Choroid plexus epithelial cell (primary cell): ENCODE measurements around the gene SERTAD2.

Experiments
- DNase-seq: peaks from one replicate; pipeline ENCODE4 v3.0.0-alpha.2; 2010; ENCODE audit warnings: low read depth
- H3K4me3 ChIP-seq: 2 replicates; pipeline ENCODE4 v1.5.1; 2011; ENCODE audit warnings: low read depth, mild to moderate bottlenecking, control low read depth, low read length, moderate library complexity
- TF ChIP-seq, protein P1 (sequence below): conservative IDR thresholded peaks from 2 replicates; pipeline ENCODE4 v1.5.1; 2011; ENCODE audit warnings: low read depth, mild to moderate bottlenecking, control low read depth, inconsistent platforms, low read length, moderate library complexity

The SERTAD2 gene

DNA sequence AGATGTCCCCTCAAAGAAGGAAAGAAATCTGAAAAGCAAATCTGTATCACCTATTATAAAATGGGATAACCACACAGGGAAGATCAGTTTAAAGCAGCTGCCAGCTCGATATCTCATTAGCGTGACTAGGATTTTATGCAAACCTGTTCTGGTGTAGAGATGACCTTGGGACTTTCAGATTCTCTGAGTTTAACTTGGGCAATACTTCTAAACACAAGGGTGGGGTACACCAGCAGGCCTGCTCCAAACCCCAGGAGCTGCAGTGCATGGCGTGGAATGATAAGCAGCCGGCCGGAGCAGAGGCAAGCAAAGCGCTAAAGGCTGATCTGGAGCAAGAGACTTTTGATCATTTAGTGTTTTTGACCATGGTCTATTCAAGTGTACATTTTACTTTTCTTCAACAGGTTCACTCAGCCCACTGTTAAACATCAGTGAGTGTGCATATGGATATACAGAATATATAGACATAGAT is 4.7 kb downstream of the SERTAD2 start:
- DNase-seq = no peak
- H3K4me3 ChIP-seq = no peak overlapping the region

DNA sequence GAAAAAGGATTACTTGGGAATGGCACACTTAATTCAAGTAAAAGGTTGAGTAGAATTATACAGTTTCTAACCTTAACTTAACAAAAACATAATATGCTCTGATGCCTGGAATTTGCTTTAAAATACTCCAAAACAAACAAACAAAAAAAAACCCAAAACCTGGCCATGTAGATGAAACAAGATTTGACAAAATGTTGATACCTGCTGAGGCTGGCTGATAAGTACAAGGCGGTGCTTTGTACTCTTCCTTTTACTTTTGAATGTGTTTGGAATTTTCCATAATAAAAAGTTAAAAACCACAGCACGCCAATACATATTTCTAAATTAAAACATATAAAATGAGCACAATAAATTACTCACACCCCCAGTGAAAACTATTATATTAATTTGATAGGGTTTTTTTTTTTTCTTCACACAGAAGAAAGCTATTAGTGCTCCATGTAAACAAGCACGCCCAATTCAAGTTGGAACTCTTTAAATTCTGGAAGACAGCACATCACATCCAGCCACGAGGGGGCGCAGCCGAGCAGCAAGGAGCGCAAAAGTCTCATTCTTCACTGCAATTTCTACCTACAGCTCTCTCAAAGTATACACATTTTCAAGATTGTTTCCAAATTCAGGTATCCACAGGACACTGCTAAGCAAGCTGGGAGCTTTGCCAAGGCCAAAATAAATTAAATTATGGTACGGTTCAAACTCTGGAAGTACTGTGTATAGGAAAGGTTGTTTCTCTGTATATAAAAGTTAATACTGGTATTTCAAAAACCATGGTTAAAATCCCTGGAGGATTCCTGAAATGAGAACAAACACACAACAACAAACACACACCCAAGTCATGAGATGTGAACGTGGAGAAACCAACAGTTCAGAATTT is 7.5 kb downstream of the SERTAD2 start:
- TF ChIP-seq, protein P1, sequence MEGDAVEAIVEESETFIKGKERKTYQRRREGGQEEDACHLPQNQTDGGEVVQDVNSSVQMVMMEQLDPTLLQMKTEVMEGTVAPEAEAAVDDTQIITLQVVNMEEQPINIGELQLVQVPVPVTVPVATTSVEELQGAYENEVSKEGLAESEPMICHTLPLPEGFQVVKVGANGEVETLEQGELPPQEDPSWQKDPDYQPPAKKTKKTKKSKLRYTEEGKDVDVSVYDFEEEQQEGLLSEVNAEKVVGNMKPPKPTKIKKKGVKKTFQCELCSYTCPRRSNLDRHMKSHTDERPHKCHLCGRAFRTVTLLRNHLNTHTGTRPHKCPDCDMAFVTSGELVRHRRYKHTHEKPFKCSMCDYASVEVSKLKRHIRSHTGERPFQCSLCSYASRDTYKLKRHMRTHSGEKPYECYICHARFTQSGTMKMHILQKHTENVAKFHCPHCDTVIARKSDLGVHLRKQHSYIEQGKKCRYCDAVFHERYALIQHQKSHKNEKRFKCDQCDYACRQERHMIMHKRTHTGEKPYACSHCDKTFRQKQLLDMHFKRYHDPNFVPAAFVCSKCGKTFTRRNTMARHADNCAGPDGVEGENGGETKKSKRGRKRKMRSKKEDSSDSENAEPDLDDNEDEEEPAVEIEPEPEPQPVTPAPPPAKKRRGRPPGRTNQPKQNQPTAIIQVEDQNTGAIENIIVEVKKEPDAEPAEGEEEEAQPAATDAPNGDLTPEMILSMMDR = peak; percentile 98
- DNase-seq = peak; percentile 79
- no peak overlapping the region for H3K4me3 ChIP-seq

More for the DNA sequence above, 4.7 kb downstream of the SERTAD2 start:
- TF ChIP-seq, protein P1 = no peak

DNA sequence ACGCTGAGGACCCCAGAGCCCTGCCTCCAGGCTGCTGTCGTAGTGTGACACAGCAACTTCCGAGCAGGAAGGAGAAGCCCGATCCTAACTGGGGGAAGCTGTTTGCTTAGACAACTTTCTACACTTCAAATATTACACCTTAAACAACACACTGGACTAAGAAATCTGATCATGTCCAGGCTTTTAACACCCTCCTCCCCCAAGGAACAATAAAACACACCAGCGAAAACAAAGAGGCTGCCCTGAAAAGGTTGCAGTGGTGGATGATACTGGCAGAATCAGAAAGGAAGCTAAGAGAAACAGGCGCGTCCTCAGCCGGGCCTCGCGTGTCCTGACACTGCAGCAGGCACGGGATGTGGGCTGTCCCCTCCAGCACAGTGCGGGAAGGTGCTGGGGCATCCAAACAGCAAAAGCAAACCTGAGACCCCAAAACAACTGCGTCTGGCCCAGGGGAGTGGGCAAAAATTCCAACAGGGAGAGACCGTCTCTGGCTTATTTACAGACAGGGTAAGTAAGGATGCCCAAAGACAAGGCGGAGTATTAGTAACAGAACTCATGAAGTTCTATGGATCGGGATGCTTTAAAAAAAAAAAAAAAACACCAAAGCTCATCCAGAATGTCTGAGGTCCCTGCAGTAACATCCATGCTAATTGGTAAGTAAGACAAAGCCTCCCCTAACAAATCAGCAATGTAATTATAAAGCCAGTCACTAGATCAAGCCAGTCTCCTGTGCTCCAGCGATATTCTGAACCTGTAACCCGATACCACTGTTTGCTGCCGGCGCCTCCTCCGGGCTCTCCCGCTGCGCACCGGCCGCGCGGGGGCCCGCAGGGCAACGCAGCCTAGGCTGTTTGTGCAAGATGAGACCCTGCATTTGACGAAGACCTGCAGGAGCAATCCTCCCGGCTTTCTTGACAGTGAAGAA is 9.0 kb downstream of the SERTAD2 start:
- H3K4me3 ChIP-seq = peak overlapping the region; percentile 59
- peak; percentile 89 for DNase-seq
- TF ChIP-seq, protein P1 = no peak

DNA sequence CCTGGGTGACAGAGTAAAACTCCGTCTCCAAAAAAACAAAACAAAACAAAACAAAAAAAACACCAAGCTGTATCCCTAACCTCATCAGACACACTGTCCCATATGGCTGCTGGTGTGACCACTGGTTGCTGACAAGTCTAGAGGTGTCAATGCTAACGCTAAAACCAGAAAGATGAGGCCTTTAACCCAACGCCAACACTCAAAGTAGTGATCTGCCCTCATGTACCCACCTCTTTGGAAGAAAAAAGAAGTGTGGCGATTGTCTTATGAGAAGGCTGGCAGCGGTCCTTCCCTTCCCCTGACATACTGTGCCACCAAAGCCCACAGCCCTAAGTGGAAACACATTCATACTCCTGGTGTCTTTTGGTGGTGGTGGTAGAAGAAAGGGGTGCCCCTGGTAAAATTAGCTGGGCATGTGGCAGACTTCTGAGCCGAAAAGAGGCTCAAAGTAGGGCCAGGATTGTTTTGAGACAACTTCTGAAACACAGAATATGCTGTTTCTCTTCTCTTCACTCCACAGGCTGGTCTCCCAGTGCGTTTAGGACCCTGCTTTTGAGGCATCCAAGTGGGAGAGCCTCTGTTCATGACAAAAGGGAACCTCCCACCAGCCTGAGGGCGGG is 9.8 kb downstream of the SERTAD2 start:
- no peak for DNase-seq

DNA sequence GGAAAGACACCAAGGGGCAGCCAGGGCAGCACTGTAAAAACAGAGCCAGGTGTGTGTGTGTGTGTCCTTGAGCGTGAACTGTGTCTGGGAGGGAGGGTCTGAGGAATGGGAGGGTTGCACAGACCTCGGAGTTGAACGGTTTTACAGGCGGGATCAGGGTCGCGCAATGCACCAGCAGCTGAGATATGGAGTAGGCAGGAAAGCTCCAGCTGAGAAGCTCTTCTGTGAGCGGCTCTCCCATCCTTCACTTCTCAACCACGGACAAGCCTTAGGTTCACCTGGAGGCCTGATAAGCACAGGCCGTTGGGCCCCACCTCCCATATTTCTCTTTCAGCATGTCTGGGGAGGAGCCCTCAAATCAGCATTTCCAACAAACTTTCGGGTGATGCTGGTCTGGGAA is 12.1 kb downstream of the SERTAD2 start:
- TF ChIP-seq, protein P1 = no peak
- no peak overlapping the region for H3K4me3 ChIP-seq
- no peak for DNase-seq

More for the DNA sequence above, 9.8 kb downstream of the SERTAD2 start:
- TF ChIP-seq, protein P1 = no peak
- peak overlapping the region; percentile 59 for H3K4me3 ChIP-seq

DNA sequence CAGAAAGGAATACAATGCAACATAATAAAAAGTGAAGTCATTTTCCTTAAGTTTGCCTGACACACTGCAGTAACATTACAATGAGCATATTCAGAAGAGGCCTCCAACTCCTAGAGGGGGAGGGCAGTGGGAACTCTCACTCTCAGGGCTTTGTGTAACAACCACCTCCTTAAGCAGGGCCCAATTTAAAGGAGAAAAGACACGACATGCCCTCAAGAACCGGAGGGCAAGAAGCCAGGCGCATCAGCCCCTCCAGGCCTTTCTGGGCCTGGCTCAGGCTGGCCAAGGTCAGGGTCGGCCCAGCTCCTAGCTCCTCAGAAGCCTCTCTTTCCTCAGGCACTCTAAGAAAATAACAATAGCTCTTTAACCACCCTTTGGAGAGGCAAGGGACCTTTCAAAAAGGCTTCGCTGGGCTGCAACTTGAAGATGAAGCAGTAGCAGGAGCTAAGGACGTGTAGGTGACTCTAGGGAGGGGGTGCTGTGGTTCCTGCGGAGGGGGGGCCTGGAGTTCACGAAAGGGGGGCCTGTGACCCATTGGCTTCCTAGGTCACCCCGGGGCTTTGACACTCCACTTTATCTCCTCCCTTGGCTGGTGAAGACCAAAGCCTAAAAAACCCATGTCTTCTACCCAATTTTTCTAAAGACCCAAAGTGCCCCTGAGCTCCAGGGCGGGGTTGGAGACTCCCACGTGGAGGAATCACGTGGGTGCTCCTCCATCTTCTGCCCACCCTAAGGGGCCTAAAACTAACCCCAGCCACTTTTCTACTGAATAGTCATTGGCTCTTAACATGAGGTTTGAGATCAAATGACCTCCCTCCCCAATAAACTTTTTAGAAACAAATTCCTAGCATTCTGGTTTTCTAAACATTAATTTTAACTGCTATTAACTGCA is 13.3 kb downstream of the SERTAD2 start:
- no peak for DNase-seq
- no peak overlapping the region for H3K4me3 ChIP-seq
- TF ChIP-seq, protein P1 = no peak
